DMS 273 (cell line): ENCODE results near the gene ITIH1.
A peak's percentile ranks its signal among the peaks of the same experiment; 100 is the strongest.
"Not testable (repeated sequence)": the region's sequence is repeated elsewhere in the genome, so short reads cannot be mapped to it uniquely, and the experiment has no call there.

Experiments
- DNase-seq: peaks from one replicate; lab custom pipeline; 2025; ENCODE audit not compliant: unreplicated experiment; lab: John Stamatoyannopoulos, UW

The ITIH1 gene

GRCh38 chr3:52774066-52774713 is 3.2 kb upstream of the ITIH1 start:
- DNase-seq, result no peak

- peak; percentile 26 for DNase-seq
Observed at GRCh38 chr3:52774901-52775864, 2.2 kb upstream of the ITIH1 start.

GRCh38 chr3:52775877-52776276 is 1.5 kb upstream of the ITIH1 start:
- no peak for DNase-seq

GRCh38 chr3:52776486-52776885 is 913 bp upstream of the ITIH1 start:
- not testable (repeated sequence) for DNase-seq

- DNase-seq, result no peak
Observed at GRCh38 chr3:52777959-52778805, 783 bp downstream of the ITIH1 start.

GRCh38 chr3:52779011-52779836 is 1.8 kb downstream of the ITIH1 start:
- no peak for DNase-seq

GRCh38 chr3:52779837-52780585 is 2.6 kb downstream of the ITIH1 start:
- DNase-seq, result no peak

- no peak for DNase-seq
Observed at GRCh38 chr3:52781741-52782140, 4.3 kb downstream of the ITIH1 start.

- no peak for DNase-seq
Observed at GRCh38 chr3:52782412-52783210, 5.2 kb downstream of the ITIH1 start.

GRCh38 chr3:52783211-52783555 is 5.8 kb downstream of the ITIH1 start:
- DNase-seq, result no peak

GRCh38 chr3:52784021-52784621 is 6.7 kb downstream of the ITIH1 start:
- DNase-seq, result no peak

GRCh38 chr3:52784931-52785590 is 7.7 kb downstream of the ITIH1 start:
- DNase-seq, result no peak

GRCh38 chr3:52786330-52787215 is 9.2 kb downstream of the ITIH1 start:
- no peak for DNase-seq

GRCh38 chr3:52787246-52787645 is 9.8 kb downstream of the ITIH1 start:
- no peak for DNase-seq

GRCh38 chr3:52787672-52788625 is 10.6 kb downstream of the ITIH1 start:
- no peak for DNase-seq
